Aorta (tissue), 5 donors: Measurements from ENCODE around the gene ZNF566. TPM values are rescaled to one million over a fixed set of nuclear protein-coding genes. Genes with fewer than 3 reads are reported as not detected.
A peak's percentile ranks its signal among the peaks of the same experiment; 100 is the strongest.

Experiments used
- ATAC-seq: fragments of 200-7000 bp; cut with Tn5 transposase; one replicate; pipeline ENCODE4 v1.9.1; 2022; ENCODE audit warnings: moderate library complexity; ENCODE audit not compliant: low FRiP score
- DNase-seq, 2 donors: peaks; one replicate each; pipeline ENCODE4 v3.0.0-alpha.2; 2020
- H3K27ac ChIP-seq, 2 donors: one replicate each; pipeline ENCODE4 v1.5.1; 2013; ENCODE audit warnings: low read length in 2 of 2, mild to moderate bottlenecking in 2 of 2, moderate library complexity in 2 of 2, control low read depth in 1 of 2, inconsistent platforms in 1 of 2, low read depth in 1 of 2
- H3K27me3 ChIP-seq, 2 donors: one replicate each; pipeline ENCODE4 v1.6.1; 2013; ENCODE audit warnings: control low read depth in 1 of 2, low read length in 1 of 2, mild to moderate bottlenecking in 1 of 2, moderate library complexity in 1 of 2; ENCODE audit not compliant: insufficient read depth in 2 of 2, control insufficient read depth in 1 of 2
- H3K36me3 ChIP-seq, 2 donors: one replicate each; pipeline ENCODE4 v1.6.1; 2013; ENCODE audit warnings: control low read depth in 1 of 2, low read length in 1 of 2, mild to moderate bottlenecking in 1 of 2; ENCODE audit not compliant: insufficient read depth in 2 of 2, control insufficient read depth in 1 of 2
- H3K4me1 ChIP-seq, 2 donors: one replicate each; pipeline ENCODE4 v1.6.1; 2013; ENCODE audit warnings: low read length in 2 of 2, control low read depth in 1 of 2, mild to moderate bottlenecking in 1 of 2, moderate library complexity in 1 of 2; ENCODE audit not compliant: insufficient read depth in 2 of 2, control insufficient read depth in 1 of 2
- H3K4me3 ChIP-seq, 2 donors: one replicate each; pipeline ENCODE4 v1.5.1; 2013; ENCODE audit warnings: low read length in 2 of 2, control low read depth in 1 of 2, mild to moderate bottlenecking in 1 of 2
- H3K9me3 ChIP-seq: one replicate; pipeline ENCODE4 v1.6.1; 2013; ENCODE audit warnings: mild to moderate bottlenecking, low read length; ENCODE audit not compliant: control insufficient read depth
- WGBS, 2 donors: extraction: QIAGEN DNeasy Blood & Tissue Kit; methylation state at CpG; one replicate each; pipeline ENCODE4 v1.1.7; 2013; 5-methylcytosine and 5-hydroxymethylcytosine counted together
- intact Hi-C, 2 donors: fragments of 100-400 bp; cut with DNase I; formaldehyde crosslinking; loops; one replicate each; pipeline versions ENCODE4 v1.14.2 to v1.15.0; 2022
- polyA plus RNA-seq, 2 donors: library from polyadenylated mRNA; stranded (reverse); fragments of 200-250 nt; gene quantifications; one replicate each; pipeline ENCODE4 v1.2.3, GENCODE V29; 2013
- total RNA-seq, 2 donors: library from RNA; stranded (reverse); fragmentation: NEBNext Ultra II Directional; extraction: Animal tissue kit (Norgen Biotek cat#: 25700); gene quantifications; one replicate each; pipeline ENCODE4 v1.2.1, GENCODE V29; 2021
- donor health status: healthy with polysubstance abuse.
- donor health status: Bipolar disorder and iron deficiency.
- donor health status: DM: no; HTN: no; CAD: no.
- donor health status: DM: no; HTN: no; CAD: no.
- donor health status: DM: yes; HTN: yes; CAD: no.

ZNF566 gene
- total and polyA plus RNA-seq, 4 donors: 8.0 to 16.5 (median 11.8) TPM

GRCh38 chr19:36421749-36422481 lies 67.4 kb downstream of the ZNF566 start:
- Histone ChIP-seq H3K4me3 (peak overlapping the region in 1 of 2 donors; percentile 31), H3K36me3 (no peaks in the 10 kb centered on the region), H3K9me3 (peaks cover 1% of the 10 kb centered on the region), H3K27me3 (no peaks in the 10 kb centered on the region), H3K4me1 (no peaks in the 10 kb centered on the region), H3K27ac (no peak overlapping the region)
- ATAC-seq: no peak
- no peak for DNase-seq
- WGBS, 2 donors: 18 to 19% methylated on average over 33 of the region's 33 CpGs
- intact Hi-C loops: loop anchor here in 1 of 2 donors (5.0 kb wide), 1 partner anchor 65 kb away; the partner anchor contains the start of gene ZNF566

- Histone ChIP-seq H3K27ac (no peak overlapping the region), H3K36me3 (no peaks in the 10 kb centered on the region), H3K27me3 (no peaks in the 10 kb centered on the region), H3K4me1 (no peaks in the 10 kb centered on the region), H3K4me3 (peak overlapping the region; percentile 19 to 31), H3K9me3 (peaks cover 1% of the 10 kb centered on the region)
- 2 to 3% methylated on average over 60 to 61 of the region's 61 CpGs for WGBS, 2 donors
- ATAC-seq (peak; percentile 57), DNase-seq (peak; percentile 51 to 75)
- intact Hi-C loops: loop anchor here in 1 of 2 donors (5.0 kb wide), 1 partner anchor 66 kb away; the partner anchor contains the start of gene ZNF566
Measured at GRCh38 chr19:36420961-36421748, 68.2 kb downstream of the ZNF566 start.

GRCh38 chr19:36418287-36419001 lies 70.9 kb downstream of the ZNF566 start, which contains the start of gene ZFP82:
ZFP82 (minus strand) TSS chr19:36418644; CDS start chr19:36409789, 8,855 bp downstream.
- Histone ChIP-seq H3K27me3 (no peaks in the 10 kb centered on the region), H3K36me3 (no peaks in the 10 kb centered on the region), H3K27ac (peak within 1 kb of the TSS; percentile 22 to 32), H3K4me3 (peak within 1 kb of the TSS; percentile 46 to 83), H3K9me3 (no peaks in the 10 kb centered on the region), H3K4me1 (no peaks in the 10 kb centered on the region)
- intact Hi-C loops: no loop called here
- WGBS, 2 donors: 0 to 1% methylated on average over 70 of the region's 70 CpGs
- ATAC-seq: peak; percentile 97
- peak; percentile 89 to 93 for DNase-seq

GRCh38 chr19:36417752-36418286 lies 71.5 kb downstream of the ZNF566 start:
- H3K27me3 ChIP-seq: no peaks in the 10 kb centered on the region
- peak in 1 of 2 donors; percentile 41 for DNase-seq
- intact Hi-C loops: no loop called here
- H3K36me3 ChIP-seq: peaks cover 0 to 2% of the 10 kb centered on the region in 2 donors
- WGBS, 2 donors: 10 to 20% methylated on average over 24 to 25 of the region's 25 CpGs
- no peaks in the 10 kb centered on the region for H3K9me3 ChIP-seq
- H3K27ac ChIP-seq: peak overlapping the region in 1 of 2 donors; percentile 22
- H3K4me3 ChIP-seq: peak overlapping the region; percentile 46 to 83
- no peak for ATAC-seq
- H3K4me1 ChIP-seq: no peaks in the 10 kb centered on the region

GRCh38 chr19:36409841-36410240 lies 79.5 kb downstream of the ZNF566 start:
- H3K36me3 ChIP-seq: peaks cover 6 to 12% of the 10 kb centered on the region in 2 donors
- H3K4me3 ChIP-seq: no peak overlapping the region
- intact Hi-C loops: no loop called here
- no peaks in the 10 kb centered on the region for H3K27me3 ChIP-seq
- peaks cover 2% of the 10 kb centered on the region for H3K9me3 ChIP-seq
- no peak for ATAC-seq
- no peaks in the 10 kb centered on the region for H3K4me1 ChIP-seq
- H3K27ac ChIP-seq: no peak overlapping the region
- 91 to 95% methylated on average over 5 of the region's 5 CpGs for whole genome bisulfite sequencing, 2 donors
- no peak for DNase-seq

- Histone ChIP-seq H3K36me3 (peaks cover 12 to 16% of the 10 kb centered on the region in 2 donors), H3K27me3 (no peaks in the 10 kb centered on the region), H3K27ac (no peak overlapping the region), H3K4me1 (no peaks in the 10 kb centered on the region), H3K9me3 (peaks cover 6% of the 10 kb centered on the region), H3K4me3 (no peak overlapping the region)
- intact Hi-C loops: no loop called here
- WGBS, 2 donors: 99% methylated on average over 3 of the region's 3 CpGs
- ATAC-seq: no peak
- DNase-seq: no peak
Measured at GRCh38 chr19:36408101-36408500, 81.3 kb downstream of the ZNF566 start.

- Histone ChIP-seq H3K4me1 (no peaks in the 10 kb centered on the region), H3K27me3 (no peaks in the 10 kb centered on the region), H3K27ac (no peak overlapping the region), H3K9me3 (peaks cover 9% of the 10 kb centered on the region), H3K4me3 (no peak overlapping the region), H3K36me3 (peaks cover 14 to 21% of the 10 kb centered on the region in 2 donors)
- intact Hi-C loops: no loop called here
- whole genome bisulfite sequencing, 2 donors: 96 to 97% methylated on average over 3 of the region's 3 CpGs
- no peak for ATAC-seq
- DNase-seq: no peak
Measured at GRCh38 chr19:36404498-36404897, 84.9 kb downstream of the ZNF566 start.

GRCh38 chr19:36401475-36401874 lies 87.9 kb downstream of the ZNF566 start:
- Histone ChIP-seq H3K9me3 (peaks cover 17% of the 10 kb centered on the region), H3K27ac (no peak overlapping the region), H3K36me3 (peaks cover 19 to 21% of the 10 kb centered on the region in 2 donors), H3K4me3 (no peak overlapping the region), H3K27me3 (no peaks in the 10 kb centered on the region), H3K4me1 (no peaks in the 10 kb centered on the region)
- intact Hi-C loops: no loop called here
- no peak for DNase-seq
- no peak for ATAC-seq
- WGBS, 2 donors: 89 to 98% methylated on average over 7 of the region's 7 CpGs
